ENCODE measurements around the gene QKI. TPM values are rescaled to one million over a fixed set of nuclear protein-coding genes. Genes with fewer than 3 reads are reported as not detected.

QKI gene
- total RNA-seq, 1 donor from 2014 or later, result 204 TPM

- Mint-ChIP-seq H3K9me3 (ENCODE audit: unreplicated experiment) (no peaks in the 10 kb centered on the region), H3K4me3 (ENCODE audit: unreplicated experiment) (no peak overlapping the region), H3K27me3 (ENCODE audit: low read depth, unreplicated experiment) (no peaks in the 10 kb centered on the region), H3K27ac (ENCODE audit: unreplicated experiment) (no peak overlapping the region), H3K4me1 (ENCODE audit: low read depth, unreplicated experiment) (peaks cover 45% of the 10 kb centered on the region), H3K36me3 (ENCODE audit: low read depth, unreplicated experiment) (no peaks in the 10 kb centered on the region)
- FAIRE-seq (no peak), DNase-seq (ENCODE audit: low read depth) (peak; percentile 62)
- no peaks in the 10 kb centered on the region for H3K9me3 ChIP-seq (ENCODE audit: insufficient read depth, low read depth, low read length)
- no peak overlapping the region for H3K27ac ChIP-seq (ENCODE audit: low read depth, low read length)
- TF ChIP-seq EZH2 (IDR thresholded peaks at IDR 0.05; ENCODE audit: insufficient read depth, low read length), result no peak
- no peak for TF ChIP-seq CTCF (IDR thresholded peaks at IDR 0.05; ENCODE audit: insufficient read depth, low read depth, low read length)
- no peak overlapping the region for H2AFZ ChIP-seq (ENCODE audit: low read depth, low read length)
- H3K4me2 ChIP-seq (ENCODE audit: low read length), result peak overlapping the region; percentile 21
- peaks cover 75% of the 10 kb centered on the region for H4K20me1 ChIP-seq (ENCODE audit: insufficient read depth, low read length)
- no peaks in the 10 kb centered on the region for H3K36me3 ChIP-seq (ENCODE audit: insufficient read depth, low read length)
- H3K79me2 ChIP-seq (ENCODE audit: insufficient read depth, low read length), result peaks cover 100% of the 10 kb centered on the region
- H3K4me3 ChIP-seq (ENCODE audit: insufficient read depth, low read depth, low read length), result no peak overlapping the region
- H3K27me3 ChIP-seq (ENCODE audit: insufficient read depth, low read length), result no peaks in the 10 kb centered on the region
- no peak overlapping the region for H3K9ac ChIP-seq (ENCODE audit: low read length)
- peaks cover 14% of the 10 kb centered on the region for H3K4me1 ChIP-seq (ENCODE audit: insufficient read depth, low read length)
Measured at GRCh38 chr6:163489584-163489983, 75.1 kb downstream of the QKI start.

- Mint-ChIP-seq H3K4me1 (ENCODE audit: low read depth, unreplicated experiment) (peaks cover 38% of the 10 kb centered on the region), H3K9me3 (ENCODE audit: unreplicated experiment) (no peaks in the 10 kb centered on the region), H3K27ac (ENCODE audit: unreplicated experiment) (no peak overlapping the region), H3K36me3 (ENCODE audit: low read depth, unreplicated experiment) (no peaks in the 10 kb centered on the region), H3K27me3 (ENCODE audit: low read depth, unreplicated experiment) (no peaks in the 10 kb centered on the region), H3K4me3 (ENCODE audit: unreplicated experiment) (no peak overlapping the region)
- FAIRE-seq, result no peak
- Histone ChIP-seq H3K9me3 (ENCODE audit: insufficient read depth, low read depth, low read length) (no peaks in the 10 kb centered on the region), H3K36me3 (ENCODE audit: insufficient read depth, low read length) (no peaks in the 10 kb centered on the region), H2AFZ (ENCODE audit: low read depth, low read length) (no peak overlapping the region), H3K4me2 (ENCODE audit: low read length) (no peak overlapping the region), H3K9ac (ENCODE audit: low read length) (no peak overlapping the region), H3K4me3 (ENCODE audit: insufficient read depth, low read depth, low read length) (no peak overlapping the region), H3K79me2 (ENCODE audit: insufficient read depth, low read length) (peaks cover 100% of the 10 kb centered on the region), H3K27ac (ENCODE audit: low read depth, low read length) (peak overlapping the region; percentile 4), H4K20me1 (ENCODE audit: insufficient read depth, low read length) (peaks cover 73% of the 10 kb centered on the region), H3K4me1 (ENCODE audit: insufficient read depth, low read length) (peaks cover 14% of the 10 kb centered on the region), H3K27me3 (ENCODE audit: insufficient read depth, low read length) (no peaks in the 10 kb centered on the region)
- TF ChIP-seq EZH2 (IDR thresholded peaks at IDR 0.05; ENCODE audit: insufficient read depth, low read length) (no peak), CTCF (IDR thresholded peaks at IDR 0.05; ENCODE audit: insufficient read depth, low read depth, low read length) (no peak)
- DNase-seq (ENCODE audit: low read depth), result peak; percentile 75
Measured at GRCh38 chr6:163490826-163491577, 76.5 kb downstream of the QKI start.

GRCh38 chr6:163491737-163492300 is 77.3 kb downstream of the QKI start:
- Histone ChIP-seq H4K20me1 (ENCODE audit: insufficient read depth, low read length) (peaks cover 75% of the 10 kb centered on the region), H3K27me3 (ENCODE audit: insufficient read depth, low read length) (no peaks in the 10 kb centered on the region), H3K4me1 (ENCODE audit: insufficient read depth, low read length) (peaks cover 14% of the 10 kb centered on the region), H3K9me3 (ENCODE audit: insufficient read depth, low read depth, low read length) (no peaks in the 10 kb centered on the region), H3K9ac (ENCODE audit: low read length) (no peak overlapping the region), H3K79me2 (ENCODE audit: insufficient read depth, low read length) (peaks cover 100% of the 10 kb centered on the region), H3K36me3 (ENCODE audit: insufficient read depth, low read length) (no peaks in the 10 kb centered on the region), H3K27ac (ENCODE audit: low read depth, low read length) (no peak overlapping the region), H2AFZ (ENCODE audit: low read depth, low read length) (no peak overlapping the region), H3K4me2 (ENCODE audit: low read length) (no peak overlapping the region), H3K4me3 (ENCODE audit: insufficient read depth, low read depth, low read length) (no peak overlapping the region)
- TF ChIP-seq CTCF (IDR thresholded peaks at IDR 0.05; ENCODE audit: insufficient read depth, low read depth, low read length), result no peak
- Mint-ChIP-seq H3K4me1 (ENCODE audit: low read depth, unreplicated experiment) (peaks cover 32% of the 10 kb centered on the region), H3K4me3 (ENCODE audit: unreplicated experiment) (no peak overlapping the region), H3K9me3 (ENCODE audit: unreplicated experiment) (no peaks in the 10 kb centered on the region), H3K27ac (ENCODE audit: unreplicated experiment) (no peak overlapping the region), H3K27me3 (ENCODE audit: low read depth, unreplicated experiment) (no peaks in the 10 kb centered on the region), H3K36me3 (ENCODE audit: low read depth, unreplicated experiment) (no peaks in the 10 kb centered on the region)
- DNase-seq (ENCODE audit: low read depth) (no peak), FAIRE-seq (no peak)
